ENCODE results near the gene EVL. TPM values are rescaled to one million over a fixed set of nuclear protein-coding genes. Genes with fewer than 3 reads are reported as not detected.

Gene EVL
- total and polyA plus RNA-seq, 10 of the 15 experiments (the other 5 are each of a cell fraction or from before 2014, with no cell fraction given) = 11.9 to 341 (median 89.8) TPM

DNA sequence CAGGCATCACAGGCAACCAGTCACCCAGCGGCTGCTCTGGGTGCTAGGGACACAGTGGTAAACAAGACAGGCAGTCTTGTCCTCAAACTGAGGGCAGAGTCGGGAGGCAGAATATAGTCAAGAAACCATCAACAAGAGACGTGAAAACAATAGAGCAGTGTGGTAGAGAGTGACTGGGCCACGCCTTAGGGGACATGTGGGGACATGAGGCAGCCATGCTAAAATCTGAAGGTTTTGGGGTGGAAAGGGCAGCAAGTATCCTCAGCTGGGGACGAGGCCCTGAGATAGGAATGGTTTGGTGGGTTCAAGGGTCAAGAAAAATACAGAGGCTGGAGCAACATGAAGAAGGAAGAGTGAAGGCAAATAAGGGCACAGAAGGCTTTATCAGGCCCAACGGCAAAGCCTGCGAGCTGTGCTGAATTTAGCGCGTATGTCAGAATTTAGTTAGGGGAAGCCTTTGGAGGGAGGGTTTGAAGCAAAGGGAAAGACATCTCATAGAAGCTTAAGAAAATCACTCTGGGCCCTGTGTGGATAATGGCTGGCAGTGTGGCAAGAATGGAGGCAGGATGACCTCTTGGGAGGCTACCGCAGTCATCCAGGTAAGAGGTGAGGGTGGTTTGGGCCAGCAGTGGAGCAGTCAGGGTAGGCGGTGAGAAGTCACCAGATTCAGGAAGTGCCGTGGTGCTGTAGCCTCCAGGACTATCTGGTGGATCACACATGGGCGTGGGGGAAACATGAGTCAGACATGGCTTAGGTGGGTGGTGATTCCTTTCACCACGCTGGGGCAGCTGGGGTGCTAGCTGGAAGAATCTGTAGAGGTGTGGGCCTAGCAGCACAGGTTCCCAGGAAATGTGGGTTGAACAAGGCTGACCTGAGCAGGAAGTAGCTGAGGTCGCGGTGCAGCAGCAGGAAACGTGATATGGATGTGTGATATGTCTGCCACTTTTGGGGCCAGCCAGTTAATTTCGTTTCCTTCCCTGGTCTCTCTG, 3.0 kb downstream of the EVL start (continued):
- TF ChIP-seq, protein P1, sequence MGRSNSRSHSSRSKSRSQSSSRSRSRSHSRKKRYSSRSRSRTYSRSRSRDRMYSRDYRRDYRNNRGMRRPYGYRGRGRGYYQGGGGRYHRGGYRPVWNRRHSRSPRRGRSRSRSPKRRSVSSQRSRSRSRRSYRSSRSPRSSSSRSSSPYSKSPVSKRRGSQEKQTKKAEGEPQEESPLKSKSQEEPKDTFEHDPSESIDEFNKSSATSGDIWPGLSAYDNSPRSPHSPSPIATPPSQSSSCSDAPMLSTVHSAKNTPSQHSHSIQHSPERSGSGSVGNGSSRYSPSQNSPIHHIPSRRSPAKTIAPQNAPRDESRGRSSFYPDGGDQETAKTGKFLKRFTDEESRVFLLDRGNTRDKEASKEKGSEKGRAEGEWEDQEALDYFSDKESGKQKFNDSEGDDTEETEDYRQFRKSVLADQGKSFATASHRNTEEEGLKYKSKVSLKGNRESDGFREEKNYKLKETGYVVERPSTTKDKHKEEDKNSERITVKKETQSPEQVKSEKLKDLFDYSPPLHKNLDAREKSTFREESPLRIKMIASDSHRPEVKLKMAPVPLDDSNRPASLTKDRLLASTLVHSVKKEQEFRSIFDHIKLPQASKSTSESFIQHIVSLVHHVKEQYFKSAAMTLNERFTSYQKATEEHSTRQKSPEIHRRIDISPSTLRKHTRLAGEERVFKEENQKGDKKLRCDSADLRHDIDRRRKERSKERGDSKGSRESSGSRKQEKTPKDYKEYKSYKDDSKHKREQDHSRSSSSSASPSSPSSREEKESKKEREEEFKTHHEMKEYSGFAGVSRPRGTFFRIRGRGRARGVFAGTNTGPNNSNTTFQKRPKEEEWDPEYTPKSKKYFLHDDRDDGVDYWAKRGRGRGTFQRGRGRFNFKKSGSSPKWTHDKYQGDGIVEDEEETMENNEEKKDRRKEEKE (IDR thresholded peaks at IDR 0.05) = no peak
- TF ChIP-seq SUPT20H (IDR thresholded peaks at IDR 0.05; ENCODE audit: borderline replicate concordance, control insufficient read depth, low read depth, low read length) (no peak), TCF3 (IDR thresholded peaks at IDR 0.05; ENCODE audit: borderline replicate concordance, insufficient read depth, low read depth, low read length) (0 out of 2 replicates have a peak, but pooled peaks have one; percentile 18), POLR2AphosphoS5 (IDR thresholded peaks at IDR 0.05; ENCODE audit: low read length) (peak; percentile 85), PML (IDR thresholded peaks at IDR 0.05; ENCODE audit: low read length) (peak; percentile 64; the same call in 1 of the 2 replicates), SP1 (IDR thresholded peaks at IDR 0.05; ENCODE audit: low read depth, low read length) (peak; percentile 32), DPF2 (IDR thresholded peaks at IDR 0.05) (peak; percentile 82), HDAC6 (IDR thresholded peaks at IDR 0.05; ENCODE audit: unreplicated experiment) (no peak), STAT1 (conservative IDR thresholded peaks at IDR 0.05) (no peak), ZNF207 (IDR thresholded peaks at IDR 0.05; ENCODE audit: borderline replicate concordance) (0 out of 2 replicates have a peak, but pooled peaks have one; percentile 75)
- TF ChIP-seq, protein P2, sequence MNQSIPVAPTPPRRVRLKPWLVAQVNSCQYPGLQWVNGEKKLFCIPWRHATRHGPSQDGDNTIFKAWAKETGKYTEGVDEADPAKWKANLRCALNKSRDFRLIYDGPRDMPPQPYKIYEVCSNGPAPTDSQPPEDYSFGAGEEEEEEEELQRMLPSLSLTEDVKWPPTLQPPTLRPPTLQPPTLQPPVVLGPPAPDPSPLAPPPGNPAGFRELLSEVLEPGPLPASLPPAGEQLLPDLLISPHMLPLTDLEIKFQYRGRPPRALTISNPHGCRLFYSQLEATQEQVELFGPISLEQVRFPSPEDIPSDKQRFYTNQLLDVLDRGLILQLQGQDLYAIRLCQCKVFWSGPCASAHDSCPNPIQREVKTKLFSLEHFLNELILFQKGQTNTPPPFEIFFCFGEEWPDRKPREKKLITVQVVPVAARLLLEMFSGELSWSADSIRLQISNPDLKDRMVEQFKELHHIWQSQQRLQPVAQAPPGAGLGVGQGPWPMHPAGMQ (IDR thresholded peaks at IDR 0.05; ENCODE audit: borderline replicate concordance) = no peak

All from GM12878 (cell line).